Esophagus muscularis mucosa (tissue), 4 donors: ENCODE measurements around the gene BMI1. TPM values are rescaled to one million over a fixed set of nuclear protein-coding genes. Genes with fewer than 3 reads are reported as not detected.

Source experiments
- DNase-seq: peaks from one replicate; pipeline ENCODE4 v3.0.0-alpha.2; 2017; ENCODE audit errors: extremely low spot score
- H3K27ac ChIP-seq, 4 donors: fragments of 200-600 bp; sonication (generic); replicated peaks in 1 of 4; 1 replicate in 3 of 4; 2 replicates in 1 of 4; pipeline ENCODE4 v1.5.1; 2016 to 2019; ENCODE audit warnings: mild to moderate bottlenecking in 1 of 4
- H3K27me3 ChIP-seq, 4 donors: fragments of 200-600 bp; sonication (generic); one replicate each; pipeline versions ENCODE4 v1.5.1 to v1.6.0; 2016 to 2019
- H3K36me3 ChIP-seq, 4 donors: fragments of 200-600 bp; sonication (generic); one replicate each; pipeline ENCODE4 v1.5.1; 2016 to 2019
- H3K4me1 ChIP-seq, 4 donors: fragments of 200-600 bp; sonication (generic); one replicate each; pipeline ENCODE4 v1.5.1; 2016 to 2019
- H3K4me3 ChIP-seq, 4 donors: fragments of 200-600 bp; sonication (generic); 1 replicate in 2 of 4; 2 replicates in 2 of 4; pipeline ENCODE4 v1.5.1; 2016 to 2019; ENCODE audit warnings: mild to moderate bottlenecking in 4 of 4, moderate library complexity in 1 of 4
- H3K9me3 ChIP-seq, 4 donors: fragments of 200-600 bp; sonication (generic); 1 replicate in 3 of 4; 2 replicates in 1 of 4; pipeline ENCODE4 v1.5.1; 2016 to 2019
- EP300 ChIP-seq: sonication (generic); formaldehyde crosslinking; IDR thresholded peaks from one replicate; pipeline ENCODE4 v1.6.1; 2017; ENCODE audit warnings: antibody characterized with exemption
- POLR2A ChIP-seq: fragments of 450-650 bp; IDR thresholded peaks from one replicate; pipeline ENCODE4 v1.6.1; 2017; ENCODE audit warnings: antibody characterized with exemption, moderate library complexity, mild to moderate bottlenecking, low read depth
- POLR2AphosphoS5 ChIP-seq, 2 donors: sonication (generic); formaldehyde crosslinking; IDR thresholded peaks; one replicate each; pipeline ENCODE4 v1.6.1; 2017; ENCODE audit warnings: antibody characterized with exemption in 2 of 2
- WGBS: methylation state at CpG from one replicate; pipeline ENCODE4 v1.1.5; 2018; 5-methylcytosine and 5-hydroxymethylcytosine counted together
- intact Hi-C: fragments of 100-400 bp; cut with DNase I; formaldehyde crosslinking; loops from one replicate; pipeline ENCODE4 v1.15.1; 2023
- total RNA-seq, 4 donors: library from RNA; depleted of rRNA; stranded (reverse); fragments of >200 nt; gene quantifications; one replicate each; pipeline versions ENCODE4 v1.1.0 to v1.2.1, GENCODE V29; 2016
- TF ChIP-seq, protein P1 (sequence below), 3 experiments: fragments of 200-600 bp in 2 of 3; fragments of 450-650 bp in 1 of 3; sonication (generic) in 2 of 3; IDR thresholded peaks; one replicate each; pipeline ENCODE4 v1.5.1; 2017 to 2019; ENCODE audit warnings: antibody characterized with exemption in 3 of 3, mild to moderate bottlenecking in 2 of 3, moderate library complexity in 1 of 3

The BMI1 gene
- total RNA-seq, 4 donors from 2014 or later, result 74.4 to 106 (median 89.4) TPM

GRCh38 chr10:22364407-22365140 lies 43.7 kb downstream of the BMI1 start:
- WGBS, result 85% methylated on average over 5 of the region's 5 CpGs
- DNase-seq, result no peak
- intact Hi-C loops, result no loop called here
- Histone ChIP-seq H3K4me1 (no peaks in the 10 kb centered on the region), H3K4me3 (no peak overlapping the region), H3K27ac (no peak overlapping the region), H3K9me3 (no peaks in the 10 kb centered on the region), H3K27me3 (peaks cover 0 to 12% (median 0%) of the 10 kb centered on the region in 4 donors), H3K36me3 (no peaks in the 10 kb centered on the region)
- TF ChIP-seq POLR2A (no peak), EP300 (no peak), POLR2AphosphoS5 (IDR thresholded peaks at IDR 0.05) (no peak)
- TF ChIP-seq, protein P1, sequence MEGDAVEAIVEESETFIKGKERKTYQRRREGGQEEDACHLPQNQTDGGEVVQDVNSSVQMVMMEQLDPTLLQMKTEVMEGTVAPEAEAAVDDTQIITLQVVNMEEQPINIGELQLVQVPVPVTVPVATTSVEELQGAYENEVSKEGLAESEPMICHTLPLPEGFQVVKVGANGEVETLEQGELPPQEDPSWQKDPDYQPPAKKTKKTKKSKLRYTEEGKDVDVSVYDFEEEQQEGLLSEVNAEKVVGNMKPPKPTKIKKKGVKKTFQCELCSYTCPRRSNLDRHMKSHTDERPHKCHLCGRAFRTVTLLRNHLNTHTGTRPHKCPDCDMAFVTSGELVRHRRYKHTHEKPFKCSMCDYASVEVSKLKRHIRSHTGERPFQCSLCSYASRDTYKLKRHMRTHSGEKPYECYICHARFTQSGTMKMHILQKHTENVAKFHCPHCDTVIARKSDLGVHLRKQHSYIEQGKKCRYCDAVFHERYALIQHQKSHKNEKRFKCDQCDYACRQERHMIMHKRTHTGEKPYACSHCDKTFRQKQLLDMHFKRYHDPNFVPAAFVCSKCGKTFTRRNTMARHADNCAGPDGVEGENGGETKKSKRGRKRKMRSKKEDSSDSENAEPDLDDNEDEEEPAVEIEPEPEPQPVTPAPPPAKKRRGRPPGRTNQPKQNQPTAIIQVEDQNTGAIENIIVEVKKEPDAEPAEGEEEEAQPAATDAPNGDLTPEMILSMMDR (IDR thresholded peaks at IDR 0.05), result no peak

GRCh38 chr10:22365233-22365632 lies 44.3 kb downstream of the BMI1 start:
- intact Hi-C loops, result no loop called here
- H3K27me3 ChIP-seq, result peaks cover 0 to 12% (median 0%) of the 10 kb centered on the region in 4 donors
- no peak overlapping the region for H3K27ac ChIP-seq
- no peaks in the 10 kb centered on the region for H3K36me3 ChIP-seq
- H3K9me3 ChIP-seq, result no peaks in the 10 kb centered on the region
- no peaks in the 10 kb centered on the region for H3K4me1 ChIP-seq
- DNase-seq, result no peak
- no peak overlapping the region for H3K4me3 ChIP-seq
- TF ChIP-seq POLR2A, result no peak
- TF ChIP-seq POLR2AphosphoS5 (IDR thresholded peaks at IDR 0.05), result no peak
- no peak for TF ChIP-seq EP300
- TF ChIP-seq, protein P1 (IDR thresholded peaks at IDR 0.05), result no peak
- 80% methylated on average over 1 of the region's 1 CpG for WGBS

DNA sequence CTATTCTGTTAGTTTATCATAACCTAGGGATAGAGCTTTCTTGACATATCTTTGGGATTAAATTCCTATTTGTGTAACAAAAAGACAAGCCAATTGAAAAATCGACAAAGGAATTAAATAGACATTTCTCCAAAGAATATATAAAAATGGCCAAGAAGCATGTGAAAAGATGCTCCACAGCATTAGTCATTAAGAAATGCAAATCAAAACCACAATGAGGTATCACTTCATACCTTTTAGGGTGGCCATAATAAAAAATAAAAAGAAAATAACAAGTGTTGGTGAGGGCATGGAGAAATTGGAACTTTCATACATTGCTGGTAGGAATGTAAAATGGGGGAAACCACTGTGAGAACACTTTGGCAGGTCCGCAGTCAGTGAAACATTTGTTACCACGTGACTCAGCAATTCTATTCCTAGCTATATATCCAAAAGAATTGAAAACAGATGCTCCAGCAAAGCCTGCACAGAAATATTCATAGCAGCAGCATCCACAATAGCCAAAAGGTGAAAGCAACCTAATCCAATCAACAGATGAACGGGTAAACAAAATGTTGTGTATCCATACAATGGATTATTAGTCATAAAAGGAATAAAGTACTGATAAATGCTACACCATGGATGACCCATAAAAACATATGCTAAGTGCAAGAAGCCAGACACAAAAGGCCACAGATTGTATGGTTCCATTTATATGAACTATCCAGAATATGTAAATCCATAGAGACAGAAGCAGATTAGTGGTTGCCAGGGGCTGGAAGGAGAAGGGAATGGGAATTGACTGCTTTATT lies 44.9 kb downstream of the BMI1 start:
- 87% methylated on average over 4 of the region's 4 CpGs for WGBS
- intact Hi-C loops, result no loop called here
- TF ChIP-seq POLR2A (no peak), POLR2AphosphoS5 (IDR thresholded peaks at IDR 0.05) (no peak), EP300 (no peak)
- TF ChIP-seq, protein P1 (IDR thresholded peaks at IDR 0.05), result no peak
- Histone ChIP-seq H3K4me1 (no peaks in the 10 kb centered on the region), H3K4me3 (no peak overlapping the region), H3K9me3 (no peaks in the 10 kb centered on the region), H3K27me3 (peaks cover 0 to 12% (median 0%) of the 10 kb centered on the region in 4 donors), H3K36me3 (no peaks in the 10 kb centered on the region), H3K27ac (no peak overlapping the region)
- no peak for DNase-seq

DNA sequence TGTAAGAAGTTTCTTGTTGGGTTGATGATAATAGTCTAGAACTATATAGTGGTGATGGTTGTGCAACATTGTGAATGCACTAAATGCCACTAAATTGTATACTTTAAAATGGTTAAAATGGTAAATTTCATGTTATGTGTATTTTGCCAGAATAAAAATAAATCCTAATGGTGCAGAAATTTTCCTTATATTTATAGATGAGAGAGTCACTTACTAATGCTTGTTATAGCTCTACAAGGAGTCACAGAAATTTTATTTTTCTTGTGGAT lies 45.5 kb downstream of the BMI1 start:
- Histone ChIP-seq H3K9me3 (no peaks in the 10 kb centered on the region), H3K27me3 (peaks cover 0 to 15% (median 0%) of the 10 kb centered on the region in 4 donors), H3K4me3 (no peak overlapping the region), H3K36me3 (no peaks in the 10 kb centered on the region), H3K4me1 (no peaks in the 10 kb centered on the region), H3K27ac (no peak overlapping the region)
- no peak for DNase-seq
- intact Hi-C loops, result no loop called here
- no peak for TF ChIP-seq EP300
- TF ChIP-seq POLR2AphosphoS5 (IDR thresholded peaks at IDR 0.05), result no peak
- TF ChIP-seq, protein P1 (IDR thresholded peaks at IDR 0.05), result no peak
- TF ChIP-seq POLR2A, result no peak
